ENCODE results near the gene HHLA2.

HHLA2 gene

GRCh38 chr3:108300103-108300849 lies 3.9 kb downstream of the HHLA2 start:
- DNase-seq, result no peak

- DNase-seq, result no peak
Measured at GRCh38 chr3:108301695-108302404, 5.5 kb downstream of the HHLA2 start.

- no peak for DNase-seq
Measured at GRCh38 chr3:108302570-108302969, 6.2 kb downstream of the HHLA2 start.

GRCh38 chr3:108305484-108306172 lies 9.3 kb downstream of the HHLA2 start:
- DNase-seq, result no peak

- no peak for DNase-seq
Measured at GRCh38 chr3:108311797-108312196, 15.4 kb downstream of the HHLA2 start.

- peak; percentile 56 for DNase-seq
Measured at GRCh38 chr3:108312656-108313055, 16.3 kb downstream of the HHLA2 start.

GRCh38 chr3:108315767-108316301 lies 19.5 kb downstream of the HHLA2 start:
- no peak for DNase-seq

GRCh38 chr3:108319428-108320082 lies 23.2 kb downstream of the HHLA2 start:
- DNase-seq, result peak; percentile 40

- DNase-seq, result no peak
Measured at GRCh38 chr3:108320746-108321350, 24.5 kb downstream of the HHLA2 start.

GRCh38 chr3:108322352-108322751 lies 26.0 kb downstream of the HHLA2 start:
- DNase-seq, result no peak

- DNase-seq, result no peak
Measured at GRCh38 chr3:108324177-108324576, 27.8 kb downstream of the HHLA2 start.

- no peak for DNase-seq
Measured at GRCh38 chr3:108327168-108327567, 30.8 kb downstream of the HHLA2 start.

GRCh38 chr3:108328821-108329486 lies 32.6 kb downstream of the HHLA2 start:
- DNase-seq, result no peak

GRCh38 chr3:108329508-108329907 lies 33.2 kb downstream of the HHLA2 start:
- DNase-seq, result no peak

GRCh38 chr3:108329947-108330346 lies 33.6 kb downstream of the HHLA2 start:
- DNase-seq, result no peak

GRCh38 chr3:108331792-108332191 lies 35.4 kb downstream of the HHLA2 start:
- no peak for DNase-seq

- no peak for DNase-seq
Measured at GRCh38 chr3:108333961-108334360, 37.6 kb downstream of the HHLA2 start.

GRCh38 chr3:108334701-108335100 lies 38.4 kb downstream of the HHLA2 start:
- peak; percentile 16 for DNase-seq

GRCh38 chr3:108338901-108339545 lies 42.7 kb downstream of the HHLA2 start:
- DNase-seq, result no peak

GRCh38 chr3:108341911-108342310 lies 45.6 kb downstream of the HHLA2 start:
- no peak for DNase-seq

- DNase-seq, result peak; percentile 28
Measured at GRCh38 chr3:108342837-108343486, 46.6 kb downstream of the HHLA2 start.

All from fibroblast of skin of right quadriceps (primary cell).